Measurements from ENCODE around the gene TUT4.

DNA sequence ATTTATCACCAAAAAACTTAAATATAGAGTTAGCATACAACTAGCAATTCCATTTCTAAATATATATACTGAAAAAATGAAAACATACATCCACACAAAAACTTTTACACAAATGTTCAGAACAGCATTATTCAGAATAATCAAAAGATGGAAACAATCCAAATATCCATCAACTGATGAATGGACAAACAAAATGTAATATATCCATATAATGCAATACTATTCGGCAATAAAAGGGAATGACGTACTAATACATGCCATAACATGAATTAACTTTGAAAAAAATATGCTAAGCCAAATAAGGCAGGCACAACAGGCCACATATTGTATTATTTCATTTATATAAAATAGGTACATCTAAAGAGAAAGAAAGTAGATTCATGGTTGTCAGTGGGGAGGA lies 33.9 kb downstream of the TUT4 start:
- no peak for TF ChIP-seq CTCF (conservative IDR thresholded peaks at IDR 0.05)
- TF ChIP-seq ZFX (IDR thresholded peaks at IDR 0.05) = no peak

All from C4-2B (cell line).